Sigmoid colon (tissue), 7 donors: ENCODE data around the gene CEMIP. TPM values are rescaled to one million over a fixed set of nuclear protein-coding genes. Genes with fewer than 3 reads are reported as not detected.

Experiments used
- DNase-seq: peaks from one replicate; pipeline ENCODE4 v3.0.0-alpha.2; 2019
- H3K27ac ChIP-seq, 4 donors: fragments of 200-600 bp; sonication (generic); one replicate each; pipeline ENCODE4 v1.5.1; 2016 to 2019; ENCODE audit warnings: mild to moderate bottlenecking in 1 of 4
- H3K27me3 ChIP-seq, 3 donors: fragments of 200-600 bp; sonication (generic); one replicate each; pipeline ENCODE4 v1.5.1; 2019; ENCODE audit warnings: mild to moderate bottlenecking in 1 of 3
- H3K36me3 ChIP-seq, 4 donors: fragments of 200-600 bp; sonication (generic); one replicate each; pipeline ENCODE4 v1.5.1; 2016 to 2019
- H3K4me1 ChIP-seq, 4 donors: fragments of 200-600 bp; sonication (generic); one replicate each; pipeline ENCODE4 v1.5.1; 2017 to 2019
- H3K4me3 ChIP-seq, 4 donors: fragments of 200-600 bp; sonication (generic); one replicate each; pipeline ENCODE4 v1.5.1; 2017 to 2019; ENCODE audit warnings: mild to moderate bottlenecking in 2 of 4, moderate library complexity in 1 of 4
- H3K9me3 ChIP-seq, 4 donors: fragments of 200-600 bp in 3 of 4; sonication (generic) in 3 of 4; one replicate each; pipeline versions ENCODE4 v1.5.1 to v1.6.1; 2013 to 2019
- CTCF ChIP-seq, 4 experiments: fragments of 450-650 bp in 3 of 4; fragments of 200-600 bp in 1 of 4; IDR thresholded peaks; one replicate each; pipeline ENCODE4 v1.5.1; 2016 to 2019; ENCODE audit warnings: antibody characterized with exemption in 4 of 4, mild to moderate bottlenecking in 3 of 4, moderate library complexity in 2 of 4
- EP300 ChIP-seq, 4 donors: sonication (generic); formaldehyde crosslinking; IDR thresholded peaks; one replicate each; pipeline ENCODE4 v1.6.1; 2017; ENCODE audit warnings: antibody characterized with exemption in 4 of 4
- POLR2A ChIP-seq, 2 donors: fragments of 450-650 bp; IDR thresholded peaks; one replicate each; pipeline ENCODE4 v1.6.1; 2016; ENCODE audit warnings: antibody characterized with exemption in 2 of 2, mild to moderate bottlenecking in 2 of 2, moderate library complexity in 2 of 2
- POLR2AphosphoS5 ChIP-seq, 4 donors: sonication (generic); formaldehyde crosslinking; IDR thresholded peaks; one replicate each; pipeline ENCODE4 v1.6.1; 2017; ENCODE audit warnings: antibody characterized with exemption in 4 of 4
- WGBS, 2 donors: extraction: QIAGEN DNeasy Blood & Tissue Kit; methylation state at CpG; one replicate each; pipeline ENCODE4 v1.1.7; 2013; 5-methylcytosine and 5-hydroxymethylcytosine counted together
- intact Hi-C: fragments of 100-400 bp; cut with DNase I; formaldehyde crosslinking; loops from one replicate; pipeline ENCODE4 v1.15.1; 2023
- polyA plus RNA-seq, 3 donors: library from polyadenylated mRNA; stranded (reverse); fragments of 200-250 nt; gene quantifications; one replicate each; pipeline ENCODE4 v1.2.3, GENCODE V29; 2013
- total RNA-seq, 4 donors: library from RNA; depleted of rRNA; stranded (reverse); fragments of >200 nt; gene quantifications; one replicate each; pipeline ENCODE4 v1.1.0, GENCODE V29; 2016
- donor health status: healthy with polysubstance abuse.
- donor health status: Bipolar disorder and iron deficiency.
- donor health status: healthy.

The CEMIP gene
- total and polyA plus RNA-seq, 7 donors: under 0.01 to 2.1 (median under 0.01) TPM; not detected in 2

GRCh38 chr15:80948651-80949292 is 169.6 kb downstream of the CEMIP start:
- intact Hi-C loops: no loop called here
- Histone ChIP-seq H3K27me3 (no peaks in the 10 kb centered on the region), H3K9me3 (no peaks in the 10 kb centered on the region), H3K27ac (no peak overlapping the region), H3K36me3 (peaks cover 0 to 64% (median 38%) of the 10 kb centered on the region in 4 donors), H3K4me3 (no peak overlapping the region), H3K4me1 (peaks cover 0 to 2% (median under 1%) of the 10 kb centered on the region in 4 donors)
- TF ChIP-seq CTCF (IDR thresholded peaks at IDR 0.05) (no peak), EP300 (IDR thresholded peaks at IDR 0.05) (no peak), POLR2A (IDR thresholded peaks at IDR 0.05) (no peak), POLR2AphosphoS5 (IDR thresholded peaks at IDR 0.05) (no peak)
- 94 to 97% methylated on average over 13 of the region's 13 CpGs for WGBS, 2 donors
- DNase-seq: no peak

GRCh38 chr15:80949756-80950155 is 170.6 kb downstream of the CEMIP start:
- 98 to 100% methylated on average over 4 of the region's 4 CpGs for WGBS, 2 donors
- no peaks in the 10 kb centered on the region for H3K4me1 ChIP-seq
- intact Hi-C loops: no loop called here
- no peaks in the 10 kb centered on the region for H3K9me3 ChIP-seq
- DNase-seq: no peak
- no peak for TF ChIP-seq CTCF (IDR thresholded peaks at IDR 0.05)
- H3K27ac ChIP-seq: no peak overlapping the region
- peaks cover 0 to 64% (median 38%) of the 10 kb centered on the region in 4 donors for H3K36me3 ChIP-seq
- no peak overlapping the region for H3K4me3 ChIP-seq
- H3K27me3 ChIP-seq: no peaks in the 10 kb centered on the region

GRCh38 chr15:80950291-80951078 is 171.3 kb downstream of the CEMIP start:
- 88 to 95% methylated on average over 8 of the region's 8 CpGs for WGBS, 2 donors
- intact Hi-C loops: no loop called here
- DNase-seq: no peak

GRCh38 chr15:80951941-80952340 is 172.8 kb downstream of the CEMIP start:
- WGBS, 2 donors: 80 to 83% methylated on average over 5 of the region's 5 CpGs
- peaks cover 0 to 47% (median 31%) of the 10 kb centered on the region in 4 donors for H3K36me3 ChIP-seq
- H3K27me3 ChIP-seq: no peaks in the 10 kb centered on the region
- H3K27ac ChIP-seq: no peak overlapping the region
- DNase-seq: no peak
- intact Hi-C loops: no loop called here
- no peaks in the 10 kb centered on the region for H3K9me3 ChIP-seq
- no peaks in the 10 kb centered on the region for H3K4me1 ChIP-seq
- TF ChIP-seq EP300 (IDR thresholded peaks at IDR 0.05) (no peak), CTCF (IDR thresholded peaks at IDR 0.05) (no peak), POLR2A (IDR thresholded peaks at IDR 0.05) (no peak), POLR2AphosphoS5 (IDR thresholded peaks at IDR 0.05) (no peak)
- H3K4me3 ChIP-seq: no peak overlapping the region

More at GRCh38 chr15:80950291-80951078, 171.3 kb downstream of the CEMIP start:
- H3K9me3 ChIP-seq: no peaks in the 10 kb centered on the region
- H3K27ac ChIP-seq: no peak overlapping the region
- H3K36me3 ChIP-seq: peaks cover 0 to 61% (median 38%) of the 10 kb centered on the region in 4 donors
- TF ChIP-seq POLR2A (IDR thresholded peaks at IDR 0.05) (no peak), EP300 (IDR thresholded peaks at IDR 0.05) (no peak), CTCF (IDR thresholded peaks at IDR 0.05) (no peak), POLR2AphosphoS5 (IDR thresholded peaks at IDR 0.05) (no peak)
- H3K4me3 ChIP-seq: no peak overlapping the region
- no peaks in the 10 kb centered on the region for H3K4me1 ChIP-seq
- no peaks in the 10 kb centered on the region for H3K27me3 ChIP-seq
